IMR-90 (cell line): Measurements from ENCODE around the gene IL34. TPM values are rescaled to one million over a fixed set of nuclear protein-coding genes. Genes with fewer than 3 reads are reported as not detected.

Source experiments
- ATAC-seq: fragments of 200-7000 bp; cut with Tn5 transposase; 2 replicates; pipeline ENCODE4 v1.9.1; 2020; ENCODE audit warnings: low read depth, mild to moderate bottlenecking, moderate library complexity
- BruUV-seq: library from RNA; stranded (reverse); fragments of 400-500 nt; replicated peaks from 2 replicates; lab custom pipeline; 2021; lab: Mats Ljungman, UMichigan
- CTCF ChIA-PET: fragments of 300-600 bp; formaldehyde crosslinking; extraction: SDS; loops from one replicate; lab custom pipeline; 2021; ENCODE audit warnings: antibody characterized with exemption; lab: Yijun Ruan, JAX
- POLR2A ChIA-PET: fragments of 300-600 bp; sonication (Branson Sonifier 250); formaldehyde crosslinking; loops from one replicate; lab custom pipeline; 2022; ENCODE audit warnings: antibody characterized with exemption; ENCODE audit not compliant: unreplicated experiment; lab: Charles Lee
- DNase-seq: peaks from one replicate; pipeline ENCODE4 v3.0.0; 2013
- H2AFZ ChIP-seq: replicated peaks from 2 replicates; pipeline ENCODE3; 2013; ENCODE audit warnings: low read length, mild to moderate bottlenecking; ENCODE audit not compliant: poor library complexity
- H2AK5ac ChIP-seq: 2 replicates; pipeline ENCODE4 v1.6.1; 2013; ENCODE audit warnings: low read depth, low read length, inconsistent platforms
- H2AK9ac ChIP-seq: replicated peaks from 2 replicates; pipeline ENCODE3; 2013; ENCODE audit warnings: mild to moderate bottlenecking, low read depth, low read length, moderate library complexity; ENCODE audit not compliant: poor library complexity
- H2BK120ac ChIP-seq: 2 replicates; pipeline ENCODE4 v1.6.1; 2013; ENCODE audit warnings: low read depth, low read length, inconsistent platforms
- H2BK15ac ChIP-seq: 3 replicates; pipeline ENCODE4 v1.6.1; 2013; ENCODE audit warnings: low read depth, low read length, inconsistent platforms
- H2BK20ac ChIP-seq: 2 replicates; pipeline ENCODE4 v1.6.1; 2013; ENCODE audit warnings: low read depth, mild to moderate bottlenecking, inconsistent platforms, low read length, moderate library complexity
- H2BK5ac ChIP-seq: 2 replicates; pipeline ENCODE4 v1.6.1; 2013; ENCODE audit warnings: mild to moderate bottlenecking, low read depth, low read length, inconsistent platforms; ENCODE audit not compliant: poor library complexity, severe bottlenecking
- H3K14ac ChIP-seq: replicated peaks from 2 replicates; pipeline ENCODE4 v1.6.1; 2013; ENCODE audit warnings: low read depth, low read length, inconsistent platforms
- H3K18ac ChIP-seq: 2 replicates; pipeline ENCODE4 v1.6.1; 2013; ENCODE audit warnings: low read depth, low read length, control low read depth
- H3K23ac ChIP-seq: 2 replicates; pipeline ENCODE4 v1.6.1; 2013; ENCODE audit warnings: low read depth, low read length, inconsistent platforms
- H3K27ac ChIP-seq: 2 replicates; pipeline ENCODE4 v1.5.1; 2013; ENCODE audit warnings: mild to moderate bottlenecking, control low read depth, low read length; ENCODE audit not compliant: insufficient read depth
- H3K27me3 ChIP-seq: 2 replicates; pipeline ENCODE4 v1.6.1; 2013; ENCODE audit warnings: low read length; ENCODE audit not compliant: control insufficient read depth, insufficient read depth
- H3K36me3 ChIP-seq: 2 replicates; pipeline ENCODE4 v1.6.1; 2013; ENCODE audit warnings: low read length, mixed read lengths; ENCODE audit not compliant: control insufficient read depth, insufficient read depth
- H3K4ac ChIP-seq: 2 replicates; pipeline ENCODE4 v1.6.1; 2013; ENCODE audit warnings: low read depth, low read length, inconsistent platforms
- H3K4me1 ChIP-seq: 2 replicates; pipeline ENCODE4 v1.6.1; 2013; ENCODE audit warnings: low read length, mixed read lengths; ENCODE audit not compliant: control insufficient read depth, insufficient read depth
- H3K4me2 ChIP-seq: 2 replicates; pipeline ENCODE4 v1.6.1; 2013; ENCODE audit warnings: low read depth, mild to moderate bottlenecking, control low read depth, low read length, moderate library complexity
- H3K4me3 ChIP-seq: 2 replicates; pipeline ENCODE4 v1.5.1; 2013; ENCODE audit warnings: low read depth, mild to moderate bottlenecking, control low read depth, low read length, moderate library complexity; ENCODE audit not compliant: insufficient read depth
- H3K56ac ChIP-seq: 2 replicates; pipeline ENCODE4 v1.6.1; 2013; ENCODE audit warnings: low read length, inconsistent platforms; ENCODE audit not compliant: insufficient read depth; ENCODE audit errors: extremely low read depth
- H3K79me1 ChIP-seq, 2 experiments: 2 replicates each; pipeline ENCODE4 v1.6.1; 2013; ENCODE audit warnings: low read length in 2 of 2, inconsistent platforms in 1 of 2, low read depth in 1 of 2
- H3K9ac ChIP-seq: 2 replicates; pipeline ENCODE4 v1.6.1; 2013; ENCODE audit warnings: low read depth, low read length, control low read depth
- H3K9me1 ChIP-seq: 2 replicates; pipeline ENCODE4 v1.6.1; 2013; ENCODE audit warnings: low read length, inconsistent platforms; ENCODE audit not compliant: insufficient read depth
- H3K9me3 ChIP-seq: 2 replicates; pipeline ENCODE4 v1.6.1; 2013; ENCODE audit warnings: low read length; ENCODE audit not compliant: control insufficient read depth, insufficient read depth
- H4K20me1 ChIP-seq: 2 replicates; pipeline ENCODE4 v1.6.1; 2013; ENCODE audit warnings: low read length, inconsistent platforms; ENCODE audit not compliant: insufficient read depth
- H4K5ac ChIP-seq: 2 replicates; pipeline ENCODE4 v1.6.1; 2013; ENCODE audit warnings: mild to moderate bottlenecking, low read depth, low read length, control low read depth
- H4K8ac ChIP-seq, 2 experiments: 2 replicates each; pipeline ENCODE4 v1.6.1; 2013; ENCODE audit warnings: low read depth in 2 of 2, low read length in 2 of 2, control low read depth in 1 of 2, inconsistent platforms in 1 of 2
- H4K91ac ChIP-seq: 2 replicates; pipeline ENCODE4 v1.6.1; 2013; ENCODE audit warnings: low read depth, low read length, inconsistent platforms; ENCODE audit not compliant: insufficient read depth
- BHLHE40 ChIP-seq: fragments of 150-350 bp; IDR thresholded peaks from 2 replicates; pipeline ENCODE4 v1.6.1; 2016; ENCODE audit warnings: mild to moderate bottlenecking, low read depth, low read length
- CEBPB ChIP-seq: IDR thresholded peaks from 2 replicates; pipeline ENCODE4 v1.6.1; 2012; ENCODE audit warnings: low read depth, low read length, improper control_type of control experiment
- CHD1 ChIP-seq: IDR thresholded peaks from 2 replicates; pipeline ENCODE4 v1.6.1; 2012; ENCODE audit warnings: low read depth, low read length, improper control_type of control experiment
- FOS ChIP-seq: fragments of 150-350 bp; IDR thresholded peaks from 2 replicates; pipeline ENCODE4 v1.6.1; 2016; ENCODE audit warnings: low read depth, low read length
- MAFK ChIP-seq: IDR thresholded peaks from 2 replicates; pipeline ENCODE4 v1.6.1; 2012; ENCODE audit warnings: low read depth, low read length, improper control_type of control experiment
- MAZ ChIP-seq: IDR thresholded peaks from 2 replicates; pipeline ENCODE4 v1.6.1; 2012; ENCODE audit warnings: low read depth, mild to moderate bottlenecking, low read length, improper control_type of control experiment, moderate library complexity, borderline replicate concordance
- MXI1 ChIP-seq: IDR thresholded peaks from 2 replicates; pipeline ENCODE4 v1.6.1; 2012; ENCODE audit warnings: low read depth, mild to moderate bottlenecking, low read length, moderate library complexity, borderline replicate concordance
- NFE2L2 ChIP-seq: fragments of 150-350 bp; IDR thresholded peaks from 2 replicates; pipeline ENCODE4 v1.6.1; 2016; ENCODE audit warnings: low read depth, mild to moderate bottlenecking, low read length
- POLR2A ChIP-seq: IDR thresholded peaks from 2 replicates; pipeline ENCODE4 v1.6.1; 2012; ENCODE audit warnings: mild to moderate bottlenecking, low read depth, low read length
- RAD21 ChIP-seq: IDR thresholded peaks from 2 replicates; pipeline ENCODE4 v1.6.1; 2012; ENCODE audit warnings: low read length, improper control_type of control experiment
- RCOR1 ChIP-seq: IDR thresholded peaks from 2 replicates; pipeline ENCODE4 v1.6.1; 2012; ENCODE audit warnings: mild to moderate bottlenecking, low read length, improper control_type of control experiment; ENCODE audit not compliant: insufficient replicate concordance
- RFX5 ChIP-seq: IDR thresholded peaks from 2 replicates; pipeline ENCODE4 v1.8.0; 2012; ENCODE audit warnings: low read depth, mild to moderate bottlenecking, low read length, moderate library complexity
- SMC3 ChIP-seq: fragments of 150-350 bp; IDR thresholded peaks from 2 replicates; pipeline ENCODE4 v1.6.1; 2016; ENCODE audit warnings: low read depth, mild to moderate bottlenecking, antibody characterized with exemption, low read length, moderate library complexity
- WGBS, 2 experiments: methylation state at CpG; one replicate each; pipeline versions ENCODE4 v1.1.5 to v1.1.7; 2013; ENCODE audit warnings: missing lambda C conversion rate in 2 of 2; ENCODE audit not compliant: insufficient read length in 1 of 2; ENCODE audit errors: extremely low coverage in 2 of 2; 5-methylcytosine and 5-hydroxymethylcytosine counted together
- dilution Hi-C: fragments of 300-500 bp; cut with HindIII; formaldehyde crosslinking; loops from one replicate; pipeline ENCODE4 v1.14.3; 2018; ENCODE audit warnings: low sequenced_read_pairs; ENCODE audit not compliant: unreplicated experiment
- in situ Hi-C: fragments of 300-500 bp; cut with MboI; formaldehyde crosslinking; loops from 3 replicates; pipeline ENCODE4 v1.14.3; 2019; ENCODE audit warnings: low sequenced_read_pairs, inconsistent platforms, mixed read lengths
- intact Hi-C: fragments of 100-400 bp; cut with micrococcal nuclease; formaldehyde crosslinking; loops from 2 replicates; pipeline ENCODE4 v1.10.0; 2022
- polyA plus RNA-seq, 3 experiments: library from polyadenylated mRNA; depleted of rRNA; stranded (reverse); fragments of >200 nt; gene quantifications; 2 replicates each; pipeline ENCODE4 v1.2.3, GENCODE V29; 2012; ENCODE audit warnings: low replicate concordance in 1 of 3
- total RNA-seq: library from RNA; depleted of rRNA; stranded (reverse); fragments of >200 nt; gene quantifications from 2 replicates; pipeline ENCODE4 v1.2.3, GENCODE V29; 2012
- TF ChIP-seq, protein P1 (sequence below): conservative IDR thresholded peaks from 2 replicates; pipeline ENCODE4 v1.5.1; 2012; ENCODE audit warnings: mild to moderate bottlenecking, low read depth, low read length, improper control_type of control experiment
- TF ChIP-seq, protein P2 (sequence below): fragments of 150-350 bp; IDR thresholded peaks from 2 replicates; pipeline ENCODE4 v1.6.1; 2017; ENCODE audit warnings: mild to moderate bottlenecking, antibody characterized with exemption, low read length, low read depth
- TF ChIP-seq, protein P3 (sequence below): fragments of 150-350 bp; IDR thresholded peaks from 2 replicates; pipeline ENCODE4 v1.6.1; 2016; ENCODE audit warnings: low read depth, mild to moderate bottlenecking, low read length, moderate library complexity, borderline replicate concordance

Gene IL34
- total and polyA plus RNA-seq, 2 of the 4 experiments (the other 2 are of a cell fraction), result 1.3 to 2.5 TPM

DNA sequence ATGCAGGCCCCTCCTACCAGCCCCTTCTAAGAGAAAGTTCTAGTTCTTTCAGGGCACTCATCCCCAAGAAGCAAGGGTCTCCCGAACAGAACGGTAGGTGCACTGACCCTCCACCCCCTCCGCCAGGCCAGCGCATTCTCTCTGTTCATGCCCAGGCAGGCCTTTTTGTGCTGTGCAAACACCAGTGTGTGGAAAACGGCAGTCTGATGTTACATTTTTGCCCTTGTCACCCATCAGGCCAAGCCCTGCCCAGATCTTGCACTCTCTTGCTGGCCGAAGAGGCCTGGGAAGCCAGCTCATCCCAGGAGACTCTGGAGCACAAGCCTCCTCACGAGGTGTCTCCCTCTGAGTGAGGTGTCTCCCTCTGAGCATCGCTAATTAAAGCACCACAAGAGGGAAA is 55.6 kb downstream of the IL34 start:
- H3K27me3 ChIP-seq, result no peaks in the 10 kb centered on the region
- CTCF ChIA-PET, result interaction anchor here (1.7 to 2.0 kb wide), 3 partner anchors 13 to 36 kb away, joined by 8 to 12 read pairs (median 10); no protein-coding TSS in a partner anchor
- peak overlapping the region; percentile 73 for H4K5ac ChIP-seq
- H4K91ac ChIP-seq, result peak overlapping the region; percentile 99
- peak overlapping the region; percentile 100 for H2AK5ac ChIP-seq
- no peak for DNase-seq
- H2BK20ac ChIP-seq, result peak overlapping the region; percentile 97
- TF ChIP-seq NFE2L2, result no peak
- TF ChIP-seq, protein P1, sequence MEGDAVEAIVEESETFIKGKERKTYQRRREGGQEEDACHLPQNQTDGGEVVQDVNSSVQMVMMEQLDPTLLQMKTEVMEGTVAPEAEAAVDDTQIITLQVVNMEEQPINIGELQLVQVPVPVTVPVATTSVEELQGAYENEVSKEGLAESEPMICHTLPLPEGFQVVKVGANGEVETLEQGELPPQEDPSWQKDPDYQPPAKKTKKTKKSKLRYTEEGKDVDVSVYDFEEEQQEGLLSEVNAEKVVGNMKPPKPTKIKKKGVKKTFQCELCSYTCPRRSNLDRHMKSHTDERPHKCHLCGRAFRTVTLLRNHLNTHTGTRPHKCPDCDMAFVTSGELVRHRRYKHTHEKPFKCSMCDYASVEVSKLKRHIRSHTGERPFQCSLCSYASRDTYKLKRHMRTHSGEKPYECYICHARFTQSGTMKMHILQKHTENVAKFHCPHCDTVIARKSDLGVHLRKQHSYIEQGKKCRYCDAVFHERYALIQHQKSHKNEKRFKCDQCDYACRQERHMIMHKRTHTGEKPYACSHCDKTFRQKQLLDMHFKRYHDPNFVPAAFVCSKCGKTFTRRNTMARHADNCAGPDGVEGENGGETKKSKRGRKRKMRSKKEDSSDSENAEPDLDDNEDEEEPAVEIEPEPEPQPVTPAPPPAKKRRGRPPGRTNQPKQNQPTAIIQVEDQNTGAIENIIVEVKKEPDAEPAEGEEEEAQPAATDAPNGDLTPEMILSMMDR, result no peak
- no peak for TF ChIP-seq CEBPB
- no peak for TF ChIP-seq MAZ
- TF ChIP-seq RCOR1, result no peak
- TF ChIP-seq BHLHE40, result no peak
- TF ChIP-seq MXI1, result no peak
- TF ChIP-seq RAD21, result no peak
- no peak for TF ChIP-seq RFX5
- no peak for TF ChIP-seq POLR2A
- no peak for TF ChIP-seq FOS
- TF ChIP-seq, protein P2, sequence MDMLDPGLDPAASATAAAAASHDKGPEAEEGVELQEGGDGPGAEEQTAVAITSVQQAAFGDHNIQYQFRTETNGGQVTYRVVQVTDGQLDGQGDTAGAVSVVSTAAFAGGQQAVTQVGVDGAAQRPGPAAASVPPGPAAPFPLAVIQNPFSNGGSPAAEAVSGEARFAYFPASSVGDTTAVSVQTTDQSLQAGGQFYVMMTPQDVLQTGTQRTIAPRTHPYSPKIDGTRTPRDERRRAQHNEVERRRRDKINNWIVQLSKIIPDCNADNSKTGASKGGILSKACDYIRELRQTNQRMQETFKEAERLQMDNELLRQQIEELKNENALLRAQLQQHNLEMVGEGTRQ, result no peak
- no peak for TF ChIP-seq SMC3
- TF ChIP-seq, protein P3, sequence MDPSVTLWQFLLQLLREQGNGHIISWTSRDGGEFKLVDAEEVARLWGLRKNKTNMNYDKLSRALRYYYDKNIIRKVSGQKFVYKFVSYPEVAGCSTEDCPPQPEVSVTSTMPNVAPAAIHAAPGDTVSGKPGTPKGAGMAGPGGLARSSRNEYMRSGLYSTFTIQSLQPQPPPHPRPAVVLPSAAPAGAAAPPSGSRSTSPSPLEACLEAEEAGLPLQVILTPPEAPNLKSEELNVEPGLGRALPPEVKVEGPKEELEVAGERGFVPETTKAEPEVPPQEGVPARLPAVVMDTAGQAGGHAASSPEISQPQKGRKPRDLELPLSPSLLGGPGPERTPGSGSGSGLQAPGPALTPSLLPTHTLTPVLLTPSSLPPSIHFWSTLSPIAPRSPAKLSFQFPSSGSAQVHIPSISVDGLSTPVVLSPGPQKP, result no peak
- TF ChIP-seq CHD1, result no peak
- TF ChIP-seq MAFK, result no peak
- H4K8ac ChIP-seq, result peak overlapping the region; percentile 4 to 73; a peak in 3 of 4 replicates
- dilution Hi-C loops (no loop called here), intact Hi-C loops (no loop called here), in situ Hi-C loops (no loop called here)
- peak overlapping the region; percentile 99 for H2BK120ac ChIP-seq
- no peaks in the 10 kb centered on the region; the same call in 1 of the 2 replicates for H3K36me3 ChIP-seq
- no peak overlapping the region for H3K4me2 ChIP-seq
- H4K20me1 ChIP-seq, result no peaks in the 10 kb centered on the region
- H3K4ac ChIP-seq, result peak overlapping the region; percentile 97
- peak overlapping the region; percentile 71 for H3K18ac ChIP-seq
- H3K9me1 ChIP-seq, result peaks cover 50% of the 10 kb centered on the region
- peak overlapping the region; percentile 1; the same call in 1 of the 2 replicates for H3K56ac ChIP-seq
- no peak for ATAC-seq
- peak overlapping the region; percentile 53; the same call in 2 of the 3 replicates for H2BK15ac ChIP-seq
- POLR2A ChIA-PET, result no interaction called here
- no peaks in the 10 kb centered on the region for H3K9me3 ChIP-seq
- 83% methylated on average over 7 of the region's 8 CpGs; no CpG with 5 or more reads in 1 of the 2 experiments for WGBS, 2 experiments
- H3K9ac ChIP-seq, result peak overlapping the region; percentile 37
- H2AK9ac ChIP-seq, result peak overlapping the region; percentile 86
- H3K14ac ChIP-seq, result peak overlapping the region; percentile 94
- peak overlapping the region; percentile 75; the same call in 1 of the 2 replicates for H3K23ac ChIP-seq
- peak overlapping the region; percentile 80 for H3K27ac ChIP-seq
- BruUV-seq, result no TSS peak
- H3K79me1 ChIP-seq, result peaks cover 0 to 50% of the 10 kb centered on the region in 2 experiments; a peak in 2 of 4 replicates
- H3K4me3 ChIP-seq, result no peak overlapping the region
- H2BK5ac ChIP-seq, result peak overlapping the region; percentile 96
- peak overlapping the region; percentile 28 for H2AFZ ChIP-seq
- H3K4me1 ChIP-seq, result peaks cover 61% of the 10 kb centered on the region
